T-helper 22 cell (primary cell): ENCODE data around the gene CECR2.

Experiments
- DNase-seq: peaks from one replicate; pipeline ENCODE4 v3.0.0-alpha.2; 2020; ENCODE audit warnings: low read depth

CECR2 gene

DNA sequence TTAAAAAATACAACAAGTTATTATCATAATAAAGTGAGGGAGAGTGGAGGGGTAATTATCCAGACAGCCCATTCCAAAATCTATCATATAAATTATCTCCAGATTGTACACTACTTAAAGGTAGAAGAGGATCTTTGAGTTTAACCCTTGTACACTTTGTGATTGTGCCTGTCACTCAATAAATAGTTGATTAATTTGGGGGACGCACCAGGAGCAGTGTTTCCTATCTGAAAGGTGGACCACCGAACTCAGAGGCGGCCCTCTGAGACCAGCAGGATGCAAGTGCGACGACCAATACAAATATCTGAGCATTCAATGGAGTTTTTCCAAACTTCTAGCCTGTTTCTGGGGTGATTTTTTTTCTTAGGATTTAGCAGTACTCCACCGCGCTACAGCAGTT lies 1.1 kb upstream of the CECR2 start:
- DNase-seq, result no peak

GRCh38 chr22:17368554-17369438 lies 464 bp upstream of the CECR2 start:
- no peak for DNase-seq

DNA sequence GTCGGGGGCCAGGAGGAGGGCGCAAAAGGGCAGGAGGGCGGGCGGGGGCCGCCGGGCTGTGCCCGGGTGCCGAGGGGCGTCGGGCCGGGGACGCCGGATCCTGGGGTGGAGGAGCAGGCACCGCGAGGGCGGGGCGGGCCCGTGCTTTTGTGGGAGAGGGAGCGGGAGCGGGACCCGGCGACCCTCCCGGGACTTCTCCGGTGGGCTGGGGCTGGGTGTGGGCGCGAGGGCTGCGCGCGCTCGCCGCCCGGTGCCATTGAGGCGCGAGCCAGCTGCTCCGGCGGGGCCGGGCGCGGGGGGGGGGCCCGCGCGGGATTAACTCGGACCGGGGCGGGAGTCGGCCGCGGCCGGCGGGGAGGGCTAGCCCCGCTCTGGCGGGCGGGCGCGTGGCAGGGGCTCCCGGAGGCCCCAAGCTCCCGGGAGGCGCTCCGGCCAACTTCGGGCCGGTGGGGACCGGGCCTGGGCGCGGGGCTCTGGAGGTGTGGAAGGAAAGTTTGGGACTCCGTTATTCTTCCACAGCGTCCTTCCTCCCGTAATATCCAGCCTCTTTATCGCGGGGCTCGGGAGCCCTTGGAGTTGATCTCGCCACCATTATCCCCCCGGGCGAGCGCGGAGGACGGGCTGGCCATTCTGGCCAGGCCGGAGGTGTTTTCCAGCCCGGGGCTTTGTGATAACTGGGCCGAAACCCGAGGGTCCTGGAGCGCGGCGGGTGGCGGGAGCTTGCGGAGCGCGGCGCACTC lies 936 bp downstream of the CECR2 start:
- no peak for DNase-seq

DNA sequence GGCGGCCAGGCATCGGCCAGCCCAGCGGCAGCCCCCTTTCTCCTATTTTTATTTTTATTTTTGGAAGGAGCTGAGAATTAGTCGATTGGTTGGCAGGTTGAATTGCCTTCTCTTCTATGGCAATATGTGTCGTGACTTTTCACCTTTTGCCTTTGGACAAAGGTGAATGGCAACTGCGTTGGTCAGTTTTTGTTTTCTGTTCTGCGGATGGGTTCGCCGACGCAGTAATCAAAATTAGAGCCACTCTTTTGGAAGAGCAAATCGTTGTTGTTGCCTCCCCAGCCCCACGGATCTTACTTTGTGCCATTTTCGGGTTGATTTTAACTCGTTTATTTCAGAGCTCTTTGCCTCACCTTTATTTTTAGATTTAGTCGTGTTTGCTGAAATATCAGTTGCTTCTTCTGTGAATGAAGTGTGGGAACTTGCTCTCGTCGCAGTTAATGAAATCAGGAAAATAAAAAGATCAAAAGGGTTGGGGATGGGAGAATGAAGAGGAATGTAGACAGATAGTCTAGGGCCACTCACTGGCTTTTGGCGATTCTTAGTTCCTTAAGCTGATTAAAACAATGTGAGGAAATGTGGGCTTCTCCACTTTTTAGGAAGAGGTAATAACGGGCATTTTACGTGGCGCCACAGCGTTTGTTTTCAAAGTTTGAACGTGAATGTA lies 1.6 kb downstream of the CECR2 start:
- no peak for DNase-seq

- DNase-seq, result no peak
Observed at GRCh38 chr22:17371448-17371847, 2.2 kb downstream of the CECR2 start.

GRCh38 chr22:17373855-17374254 lies 4.6 kb downstream of the CECR2 start:
- no peak for DNase-seq

GRCh38 chr22:17375914-17376614 lies 6.8 kb downstream of the CECR2 start:
- no peak for DNase-seq

DNA sequence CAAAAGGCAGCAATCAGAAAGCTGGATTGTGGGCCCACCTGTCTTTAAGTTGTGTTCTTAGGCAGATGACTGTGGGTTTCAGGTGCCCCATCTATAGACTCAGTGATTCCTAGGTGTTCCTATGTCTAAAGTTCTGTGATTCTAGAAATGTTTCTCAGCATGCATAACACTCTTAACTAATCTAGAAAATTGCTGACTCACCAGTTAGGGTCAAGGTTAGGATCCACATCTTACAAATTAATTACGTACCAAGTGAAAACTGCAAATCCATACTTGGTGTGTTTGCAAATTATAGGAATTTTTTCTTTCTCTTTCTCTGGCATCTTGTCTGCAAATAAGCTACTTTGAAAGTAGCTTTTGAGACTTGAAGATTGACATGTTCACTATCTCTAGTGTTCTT lies 7.7 kb downstream of the CECR2 start:
- no peak for DNase-seq

- no peak for DNase-seq
Observed at GRCh38 chr22:17379944-17380343, 10.7 kb downstream of the CECR2 start.

- no peak for DNase-seq
Observed at GRCh38 chr22:17380359-17381087, 11.3 kb downstream of the CECR2 start.

DNA sequence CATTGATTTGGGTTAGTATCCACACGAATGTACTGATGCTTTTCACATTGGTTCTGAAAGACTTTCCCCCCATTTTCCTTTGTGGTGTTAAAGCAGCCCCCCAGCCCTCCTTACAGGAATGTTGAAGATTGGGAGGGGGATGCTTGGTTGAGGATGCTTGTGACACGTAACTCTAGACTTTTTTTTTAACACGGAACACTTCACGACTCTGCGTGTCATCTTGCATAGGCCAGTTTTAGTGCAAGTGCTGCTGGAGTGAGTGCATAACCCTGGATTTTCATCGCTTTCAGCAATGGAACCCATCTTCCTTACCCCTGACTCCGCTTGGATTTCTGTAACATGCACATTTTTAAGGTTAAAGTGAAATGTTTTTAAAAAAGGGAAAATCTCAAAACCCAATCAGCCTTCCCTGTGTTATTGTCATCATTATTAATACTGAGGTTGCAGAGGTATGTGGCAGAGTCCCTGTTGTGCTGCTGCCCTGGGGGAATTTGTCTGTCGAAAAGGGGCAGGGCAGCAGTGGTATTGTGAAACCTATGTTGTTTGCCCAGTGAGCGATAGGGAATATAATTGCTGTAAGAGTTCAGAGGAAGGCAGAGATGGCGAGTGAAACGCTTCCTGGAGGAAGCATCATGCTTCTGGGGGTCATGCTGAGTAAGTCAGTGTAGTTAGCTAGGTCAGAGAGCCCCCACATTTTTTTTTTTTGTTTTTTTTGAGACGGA lies 12.1 kb downstream of the CECR2 start:
- DNase-seq, result no peak

- no peak for DNase-seq
Observed at GRCh38 chr22:17384612-17385330, 15.5 kb downstream of the CECR2 start.

DNA sequence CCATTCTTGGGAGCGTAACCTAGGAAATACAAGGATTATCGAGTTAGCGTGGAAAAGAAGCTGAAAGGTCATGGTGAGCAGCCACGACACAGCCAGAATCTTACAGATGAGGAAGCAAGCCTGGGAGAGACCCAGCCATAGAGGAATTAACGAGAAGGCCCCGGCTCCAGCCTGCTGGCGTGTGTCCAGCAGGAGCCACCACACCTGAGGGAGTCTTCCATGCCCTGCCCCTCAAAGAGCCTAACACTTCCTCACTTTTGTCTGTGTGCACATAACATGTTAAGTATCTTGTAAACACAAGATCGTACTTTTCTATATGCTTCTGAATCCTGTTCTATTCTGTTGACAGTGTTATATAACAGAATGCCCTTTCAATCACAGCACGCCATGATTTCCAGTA lies 18.1 kb downstream of the CECR2 start:
- no peak for DNase-seq

DNA sequence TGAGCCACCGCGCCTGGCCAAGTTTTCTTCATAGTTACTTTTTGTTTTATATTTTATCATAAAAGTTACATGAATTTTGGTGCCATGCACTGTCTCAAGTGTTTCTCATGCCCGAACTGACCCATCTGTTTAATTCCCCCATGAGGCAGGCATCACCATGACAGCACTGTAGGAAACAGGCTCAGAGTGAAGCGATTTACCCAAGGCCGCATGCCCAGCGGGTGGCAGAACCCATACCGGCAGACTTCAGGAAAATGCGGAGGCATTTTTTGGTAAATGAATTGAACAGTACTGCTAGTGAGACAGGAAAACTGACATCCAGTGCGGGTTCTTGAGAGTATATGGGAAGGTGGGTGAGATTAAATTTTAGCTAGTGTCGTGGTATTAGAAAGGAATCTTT lies 19.0 kb downstream of the CECR2 start:
- DNase-seq, result no peak

GRCh38 chr22:17390087-17390486 lies 20.8 kb downstream of the CECR2 start:
- DNase-seq, result no peak

DNA sequence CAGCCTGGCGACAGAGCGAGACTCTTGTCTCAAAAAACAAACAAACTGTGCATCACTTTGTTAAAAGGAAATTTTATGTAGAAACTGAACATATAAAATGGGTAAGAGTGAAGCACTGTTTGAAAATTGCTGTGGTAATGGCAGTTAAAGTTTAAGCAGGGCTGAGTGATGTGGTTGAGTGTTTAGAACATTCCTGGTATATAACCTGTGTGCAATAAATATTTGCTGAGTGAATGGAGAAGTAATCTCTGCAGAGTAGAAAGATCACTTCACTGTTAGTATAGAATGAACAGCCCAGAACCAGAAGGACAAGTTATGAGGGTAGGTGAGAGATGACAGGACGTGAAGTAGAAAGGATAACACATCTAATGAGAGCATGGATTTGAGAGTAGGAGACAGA lies 27.3 kb downstream of the CECR2 start:
- DNase-seq, result no peak

DNA sequence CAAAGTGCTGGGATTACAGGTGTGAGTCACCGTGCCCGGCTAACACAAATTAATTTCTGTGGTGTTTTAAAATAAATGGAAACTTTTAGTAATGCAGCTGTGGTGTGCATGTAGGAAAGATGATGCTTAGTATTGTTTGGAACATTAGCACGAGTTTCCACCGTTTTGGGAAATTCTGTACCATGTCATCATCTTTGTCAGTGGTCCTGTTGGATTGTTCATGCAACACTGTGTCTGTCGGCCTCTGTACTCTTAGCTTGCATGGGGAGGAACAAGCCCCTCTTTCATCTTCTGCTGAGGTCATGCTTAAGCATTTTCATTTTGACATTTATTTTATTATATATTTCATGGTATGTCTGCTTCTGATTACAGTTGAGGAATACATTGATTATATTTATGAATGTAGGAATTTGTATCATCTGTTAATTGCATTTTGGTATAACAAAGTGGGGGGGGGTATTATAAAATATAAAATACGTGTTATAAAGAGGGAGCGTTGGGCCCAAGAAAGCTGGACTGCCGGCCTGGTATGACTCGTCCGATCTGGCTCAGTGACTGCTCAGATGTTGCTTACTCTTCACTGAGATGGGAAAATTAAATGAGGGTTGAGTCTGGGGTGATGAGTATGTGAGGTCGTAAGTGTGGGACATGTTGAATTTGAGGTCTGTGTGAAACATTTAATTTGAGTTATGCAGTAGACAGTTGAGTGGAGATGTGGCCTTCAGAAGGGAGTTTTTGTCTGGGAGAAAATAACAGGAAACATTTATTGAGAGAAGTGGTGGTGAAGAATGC lies 28.7 kb downstream of the CECR2 start:
- DNase-seq, result no peak

GRCh38 chr22:17400305-17400704 lies 31.0 kb downstream of the CECR2 start:
- DNase-seq, result no peak

DNA sequence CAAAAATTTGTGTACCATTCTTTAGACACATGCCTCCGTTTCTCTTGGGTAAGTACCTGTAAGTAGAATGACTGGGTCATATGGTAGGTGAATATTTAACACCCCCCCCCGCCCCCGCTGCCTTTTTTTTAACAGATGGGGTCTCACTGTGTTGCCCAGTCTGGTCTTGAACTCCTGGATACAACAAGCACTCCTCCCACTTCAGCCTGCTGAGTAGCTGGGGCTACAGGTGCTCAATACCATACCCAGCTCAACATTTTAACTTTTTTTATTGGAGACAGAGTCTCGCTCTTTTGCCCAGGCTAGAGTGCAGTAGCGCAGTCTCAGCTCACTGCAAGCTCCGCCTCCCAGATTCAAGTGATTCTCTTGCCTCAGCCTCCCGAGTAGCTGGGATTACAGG lies 32.5 kb downstream of the CECR2 start:
- no peak for DNase-seq
